B cell (primary cell): Measurements from ENCODE around the gene MYO1B.

Experiments
- EZH2 ChIP-seq: IDR thresholded peaks from 2 replicates; pipeline ENCODE4 v1.6.1; 2012; ENCODE audit warnings: borderline replicate concordance, low read depth, mild to moderate bottlenecking, moderate library complexity, low read length; ENCODE audit not compliant: insufficient read depth, poor library complexity, severe bottlenecking
- TF ChIP-seq, protein P1 (sequence below): fragments of 200-600 bp; IDR thresholded peaks from one replicate; pipeline ENCODE4 v1.8.0; 2022; ENCODE audit warnings: antibody characterized with exemption, mild to moderate bottlenecking

- TF ChIP-seq, protein P1, sequence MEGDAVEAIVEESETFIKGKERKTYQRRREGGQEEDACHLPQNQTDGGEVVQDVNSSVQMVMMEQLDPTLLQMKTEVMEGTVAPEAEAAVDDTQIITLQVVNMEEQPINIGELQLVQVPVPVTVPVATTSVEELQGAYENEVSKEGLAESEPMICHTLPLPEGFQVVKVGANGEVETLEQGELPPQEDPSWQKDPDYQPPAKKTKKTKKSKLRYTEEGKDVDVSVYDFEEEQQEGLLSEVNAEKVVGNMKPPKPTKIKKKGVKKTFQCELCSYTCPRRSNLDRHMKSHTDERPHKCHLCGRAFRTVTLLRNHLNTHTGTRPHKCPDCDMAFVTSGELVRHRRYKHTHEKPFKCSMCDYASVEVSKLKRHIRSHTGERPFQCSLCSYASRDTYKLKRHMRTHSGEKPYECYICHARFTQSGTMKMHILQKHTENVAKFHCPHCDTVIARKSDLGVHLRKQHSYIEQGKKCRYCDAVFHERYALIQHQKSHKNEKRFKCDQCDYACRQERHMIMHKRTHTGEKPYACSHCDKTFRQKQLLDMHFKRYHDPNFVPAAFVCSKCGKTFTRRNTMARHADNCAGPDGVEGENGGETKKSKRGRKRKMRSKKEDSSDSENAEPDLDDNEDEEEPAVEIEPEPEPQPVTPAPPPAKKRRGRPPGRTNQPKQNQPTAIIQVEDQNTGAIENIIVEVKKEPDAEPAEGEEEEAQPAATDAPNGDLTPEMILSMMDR = no peak
- no peak for TF ChIP-seq EZH2
Observed at GRCh38 chr2:191249156-191249813, 4.1 kb downstream of the MYO1B start.
